ENCODE measurements around the gene DSCAML1. TPM values are rescaled to one million over a fixed set of nuclear protein-coding genes. Genes with fewer than 3 reads are reported as not detected.

DSCAML1 gene
- total RNA-seq, 1 experiment from 2014 or later = not detected

- no peak overlapping the region for H2AFZ ChIP-seq (ENCODE audit: low read length)
- H3K4me3 ChIP-seq (ENCODE audit: low read length) = no peak overlapping the region
- H3K4me1 ChIP-seq (ENCODE audit: insufficient read depth, low read length) = no peaks in the 10 kb centered on the region
- no peaks in the 10 kb centered on the region for H3K79me2 ChIP-seq (ENCODE audit: low read length)
- ChIA-PET CTCF (no interaction called here), POLR2A (ENCODE audit: unreplicated experiment) (no interaction called here)
- no peak for ATAC-seq
- no TSS peak for BruUV-seq (replicated peaks)
- no peak for DNase-seq
- no peaks in the 10 kb centered on the region for H3K9me3 ChIP-seq (ENCODE audit: low read length)
- intact Hi-C loops (cut with micrococcal nuclease) = no loop called here
- no peaks in the 10 kb centered on the region for H4K20me1 ChIP-seq (ENCODE audit: low read length)
- no peak overlapping the region for H3K27ac ChIP-seq (ENCODE audit: low read length)
- H3K27me3 ChIP-seq (ENCODE audit: low read length) = peaks cover 65% of the 10 kb centered on the region
- TF ChIP-seq EZH2phosphoT487 (IDR thresholded peaks at IDR 0.05; ENCODE audit: borderline replicate concordance, low read length) = no peak
- no peak for TF ChIP-seq EZH2 (IDR thresholded peaks at IDR 0.05; ENCODE audit: low read length, unreplicated experiment)
- TF ChIP-seq, protein P1, sequence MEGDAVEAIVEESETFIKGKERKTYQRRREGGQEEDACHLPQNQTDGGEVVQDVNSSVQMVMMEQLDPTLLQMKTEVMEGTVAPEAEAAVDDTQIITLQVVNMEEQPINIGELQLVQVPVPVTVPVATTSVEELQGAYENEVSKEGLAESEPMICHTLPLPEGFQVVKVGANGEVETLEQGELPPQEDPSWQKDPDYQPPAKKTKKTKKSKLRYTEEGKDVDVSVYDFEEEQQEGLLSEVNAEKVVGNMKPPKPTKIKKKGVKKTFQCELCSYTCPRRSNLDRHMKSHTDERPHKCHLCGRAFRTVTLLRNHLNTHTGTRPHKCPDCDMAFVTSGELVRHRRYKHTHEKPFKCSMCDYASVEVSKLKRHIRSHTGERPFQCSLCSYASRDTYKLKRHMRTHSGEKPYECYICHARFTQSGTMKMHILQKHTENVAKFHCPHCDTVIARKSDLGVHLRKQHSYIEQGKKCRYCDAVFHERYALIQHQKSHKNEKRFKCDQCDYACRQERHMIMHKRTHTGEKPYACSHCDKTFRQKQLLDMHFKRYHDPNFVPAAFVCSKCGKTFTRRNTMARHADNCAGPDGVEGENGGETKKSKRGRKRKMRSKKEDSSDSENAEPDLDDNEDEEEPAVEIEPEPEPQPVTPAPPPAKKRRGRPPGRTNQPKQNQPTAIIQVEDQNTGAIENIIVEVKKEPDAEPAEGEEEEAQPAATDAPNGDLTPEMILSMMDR (conservative IDR thresholded peaks at IDR 0.05; ENCODE audit: low read depth, low read length) = no peak
- H3K36me3 ChIP-seq (ENCODE audit: low read depth, low read length) = no peaks in the 10 kb centered on the region
- H3K4me2 ChIP-seq (ENCODE audit: low read length) = no peak overlapping the region
- no peaks in the 10 kb centered on the region for H3F3A ChIP-seq (ENCODE audit: low read length, unreplicated experiment)
- H3K9ac ChIP-seq (ENCODE audit: low read length) = no peak overlapping the region
- no peaks in the 10 kb centered on the region for H3K9me2 ChIP-seq (replicated peaks; ENCODE audit: low read length)
Observed at GRCh38 chr11:117620659-117621058, 176.4 kb downstream of the DSCAML1 start.

GRCh38 chr11:117620086-117620485, 176.9 kb downstream of the DSCAML1 start:
- TF ChIP-seq, protein P1 (conservative IDR thresholded peaks at IDR 0.05; ENCODE audit: low read depth, low read length) = no peak
- no peak for TF ChIP-seq EZH2phosphoT487 (IDR thresholded peaks at IDR 0.05; ENCODE audit: borderline replicate concordance, low read length)
- TF ChIP-seq EZH2 (IDR thresholded peaks at IDR 0.05; ENCODE audit: low read length, unreplicated experiment) = no peak
- no peak for ATAC-seq
- DNase-seq = no peak
- Histone ChIP-seq H3K4me3 (ENCODE audit: low read length) (no peak overlapping the region), H3K27me3 (ENCODE audit: low read length) (peaks cover 63% of the 10 kb centered on the region), H3K4me1 (ENCODE audit: insufficient read depth, low read length) (no peaks in the 10 kb centered on the region), H2AFZ (ENCODE audit: low read length) (no peak overlapping the region), H3K79me2 (ENCODE audit: low read length) (no peaks in the 10 kb centered on the region), H3K9me3 (ENCODE audit: low read length) (no peaks in the 10 kb centered on the region), H3K4me2 (ENCODE audit: low read length) (no peak overlapping the region), H4K20me1 (ENCODE audit: low read length) (no peaks in the 10 kb centered on the region), H3K9ac (ENCODE audit: low read length) (no peak overlapping the region), H3K27ac (ENCODE audit: low read length) (no peak overlapping the region), H3K36me3 (ENCODE audit: low read depth, low read length) (no peaks in the 10 kb centered on the region), H3K9me2 (replicated peaks; ENCODE audit: low read length) (no peaks in the 10 kb centered on the region), H3F3A (ENCODE audit: low read length, unreplicated experiment) (no peaks in the 10 kb centered on the region)
- intact Hi-C loops (cut with micrococcal nuclease) = no loop called here
- CTCF ChIA-PET = no interaction called here
- no TSS peak for BruUV-seq (replicated peaks)
- POLR2A ChIA-PET (ENCODE audit: unreplicated experiment) = interaction anchor here (0.5 kb wide), 1 partner anchor 1180 kb away, joined by 6 read pairs; no protein-coding TSS in a partner anchor

DNA sequence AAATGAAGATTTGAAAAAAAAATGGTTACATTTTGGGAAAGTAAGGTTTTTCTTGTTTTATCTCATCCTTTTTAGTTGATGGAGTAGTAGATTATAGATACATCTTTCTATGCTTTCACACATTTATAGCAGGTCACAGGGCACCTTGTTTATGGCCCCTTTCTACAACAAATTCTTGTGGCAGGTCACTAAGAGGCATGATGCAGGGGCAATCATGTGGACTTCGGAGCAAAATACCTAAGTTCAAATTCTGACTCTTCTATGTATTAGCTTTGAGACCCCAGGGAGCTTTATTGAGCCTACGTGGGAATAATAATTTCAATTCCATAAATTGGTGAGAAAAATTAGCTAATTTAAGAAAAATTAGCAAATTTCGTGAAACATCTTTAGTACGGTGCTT, 177.4 kb downstream of the DSCAML1 start:
- H3K4me2 ChIP-seq (ENCODE audit: low read length) = no peak overlapping the region
- intact Hi-C loops (cut with micrococcal nuclease) = no loop called here
- CTCF ChIA-PET = no interaction called here
- ATAC-seq (no peak), DNase-seq (no peak)
- no peaks in the 10 kb centered on the region for H4K20me1 ChIP-seq (ENCODE audit: low read length)
- H3F3A ChIP-seq (ENCODE audit: low read length, unreplicated experiment) = no peaks in the 10 kb centered on the region
- H3K27me3 ChIP-seq (ENCODE audit: low read length) = peaks cover 63% of the 10 kb centered on the region
- no peak overlapping the region for H3K9ac ChIP-seq (ENCODE audit: low read length)
- no peaks in the 10 kb centered on the region for H3K79me2 ChIP-seq (ENCODE audit: low read length)
- H3K27ac ChIP-seq (ENCODE audit: low read length) = no peak overlapping the region
- POLR2A ChIA-PET (ENCODE audit: unreplicated experiment) = interaction anchor here (0.5 kb wide), 1 partner anchor 1180 kb away, joined by 6 read pairs; no protein-coding TSS in a partner anchor
- H3K9me2 ChIP-seq (replicated peaks; ENCODE audit: low read length) = no peaks in the 10 kb centered on the region
- H2AFZ ChIP-seq (ENCODE audit: low read length) = no peak overlapping the region
- no peaks in the 10 kb centered on the region for H3K36me3 ChIP-seq (ENCODE audit: low read depth, low read length)
- H3K9me3 ChIP-seq (ENCODE audit: low read length) = no peaks in the 10 kb centered on the region
- TF ChIP-seq, protein P1 (conservative IDR thresholded peaks at IDR 0.05; ENCODE audit: low read depth, low read length) = no peak
- TF ChIP-seq EZH2phosphoT487 (IDR thresholded peaks at IDR 0.05; ENCODE audit: borderline replicate concordance, low read length) (no peak), EZH2 (IDR thresholded peaks at IDR 0.05; ENCODE audit: low read length, unreplicated experiment) (no peak)
- no peak overlapping the region for H3K4me3 ChIP-seq (ENCODE audit: low read length)
- no TSS peak for BruUV-seq (replicated peaks)
- H3K4me1 ChIP-seq (ENCODE audit: insufficient read depth, low read length) = no peaks in the 10 kb centered on the region
